Natural killer cell (primary cell): Measurements from ENCODE around the gene KIT. TPM values are rescaled to one million over a fixed set of nuclear protein-coding genes. Genes with fewer than 3 reads are reported as not detected.

Source experiments
- ATAC-seq, 3 donors: fragments of 150-1000 bp in 2 of 3; fragments of 200-7000 bp in 1 of 3; cut with Tn5 transposase; 1 replicate in 1 of 3; 2 replicates in 2 of 3; pipeline ENCODE4 v1.10.0; 2021; ENCODE audit warnings: mild to moderate bottlenecking in 2 of 3, moderate library complexity in 2 of 3
- DNase-seq, 2 donors: peaks; one replicate each; pipeline versions ENCODE4 v3.0.0 to v3.0.0-alpha.2; 2013 to 2021; ENCODE audit warnings: mixed read lengths in 1 of 2
- H3K27ac ChIP-seq: one replicate; pipeline ENCODE4 v1.5.1; 2013; ENCODE audit warnings: mild to moderate bottlenecking, low read length
- H3K27me3 ChIP-seq: one replicate; pipeline ENCODE4 v1.6.1; 2013; ENCODE audit warnings: low read length; ENCODE audit not compliant: control insufficient read depth, insufficient read depth
- H3K36me3 ChIP-seq: one replicate; pipeline ENCODE4 v1.6.1; 2013; ENCODE audit warnings: low read length; ENCODE audit not compliant: control insufficient read depth, insufficient read depth
- H3K4me1 ChIP-seq: one replicate; pipeline ENCODE4 v1.6.1; 2013; ENCODE audit warnings: low read length; ENCODE audit not compliant: control insufficient read depth, insufficient read depth
- H3K4me3 ChIP-seq: one replicate; pipeline ENCODE4 v1.5.1; 2013; ENCODE audit warnings: low read length
- H3K9me3 ChIP-seq: one replicate; pipeline ENCODE4 v1.6.1; 2013; ENCODE audit warnings: low read length; ENCODE audit not compliant: control insufficient read depth, insufficient read depth
- H3K27ac Mint-ChIP-seq, 2 donors: one replicate each; pipeline ENCODE4 v1.8.0; 2022; ENCODE audit warnings: mild to moderate bottlenecking in 2 of 2, mixed read lengths in 2 of 2, moderate library complexity in 1 of 2
- H3K27me3 Mint-ChIP-seq, 2 donors: one replicate each; pipeline ENCODE4 v1.8.0; 2022; ENCODE audit warnings: low read depth in 2 of 2, mixed read lengths in 2 of 2
- H3K36me3 Mint-ChIP-seq: one replicate; pipeline ENCODE4 v1.8.0; 2022; ENCODE audit warnings: mixed read lengths
- H3K4me1 Mint-ChIP-seq, 2 donors: one replicate each; pipeline ENCODE4 v1.8.0; 2022; ENCODE audit warnings: mixed read lengths in 2 of 2
- H3K4me3 Mint-ChIP-seq: one replicate; pipeline ENCODE4 v1.8.0; 2022; ENCODE audit warnings: mild to moderate bottlenecking, moderate library complexity, mixed read lengths
- H3K9me3 Mint-ChIP-seq, 2 donors: one replicate each; pipeline ENCODE4 v1.8.0; 2022; ENCODE audit warnings: mixed read lengths in 2 of 2
- WGBS: methylation state at CpG from one replicate; pipeline ENCODE4 v1.1.7; 2013; ENCODE audit warnings: missing lambda C conversion rate; ENCODE audit not compliant: insufficient coverage; 5-methylcytosine and 5-hydroxymethylcytosine counted together
- intact Hi-C: fragments of 100-400 bp; cut with micrococcal nuclease; formaldehyde crosslinking; loops from one replicate; pipeline ENCODE4 v1.14.2; 2022
- total RNA-seq, 4 donors: library from RNA; stranded (reverse); fragments of 120-200 nt in 1 of 4; gene quantifications; one replicate each; pipeline versions ENCODE4 v1.2.3 to v1.2.4, GENCODE V29; 2013 to 2022
- TF ChIP-seq, protein P1 (sequence below): fragments of 200-600 bp; IDR thresholded peaks from one replicate; pipeline ENCODE4 v1.8.0; 2022; ENCODE audit warnings: antibody characterized with exemption

KIT gene
- total RNA-seq, 3 donors from 2014 or later (not counting 1 experiment from before 2014, with no cell fraction given): 2.0 to 6.6 (median 3.2) TPM

DNA sequence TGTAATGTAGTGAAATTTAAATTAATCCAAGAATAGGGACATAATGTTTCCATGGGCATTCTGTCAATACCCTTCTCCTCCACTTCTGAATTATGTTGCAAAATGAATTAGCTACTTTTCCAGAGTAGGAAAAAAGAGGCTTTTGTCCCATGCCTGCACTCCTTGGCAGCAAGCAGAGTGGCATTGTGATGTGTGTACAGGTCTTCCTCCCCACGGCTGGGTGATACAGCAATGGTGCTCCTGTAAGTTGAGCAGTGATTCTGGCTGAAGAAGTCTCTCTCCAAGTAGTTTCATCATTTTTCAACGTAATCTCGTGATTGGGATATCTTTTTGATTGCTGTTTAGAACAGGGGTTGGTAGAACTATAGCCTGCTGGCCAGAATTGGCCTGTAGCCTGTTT is 59.9 kb downstream of the KIT start:
- TF ChIP-seq, protein P1, sequence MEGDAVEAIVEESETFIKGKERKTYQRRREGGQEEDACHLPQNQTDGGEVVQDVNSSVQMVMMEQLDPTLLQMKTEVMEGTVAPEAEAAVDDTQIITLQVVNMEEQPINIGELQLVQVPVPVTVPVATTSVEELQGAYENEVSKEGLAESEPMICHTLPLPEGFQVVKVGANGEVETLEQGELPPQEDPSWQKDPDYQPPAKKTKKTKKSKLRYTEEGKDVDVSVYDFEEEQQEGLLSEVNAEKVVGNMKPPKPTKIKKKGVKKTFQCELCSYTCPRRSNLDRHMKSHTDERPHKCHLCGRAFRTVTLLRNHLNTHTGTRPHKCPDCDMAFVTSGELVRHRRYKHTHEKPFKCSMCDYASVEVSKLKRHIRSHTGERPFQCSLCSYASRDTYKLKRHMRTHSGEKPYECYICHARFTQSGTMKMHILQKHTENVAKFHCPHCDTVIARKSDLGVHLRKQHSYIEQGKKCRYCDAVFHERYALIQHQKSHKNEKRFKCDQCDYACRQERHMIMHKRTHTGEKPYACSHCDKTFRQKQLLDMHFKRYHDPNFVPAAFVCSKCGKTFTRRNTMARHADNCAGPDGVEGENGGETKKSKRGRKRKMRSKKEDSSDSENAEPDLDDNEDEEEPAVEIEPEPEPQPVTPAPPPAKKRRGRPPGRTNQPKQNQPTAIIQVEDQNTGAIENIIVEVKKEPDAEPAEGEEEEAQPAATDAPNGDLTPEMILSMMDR: no peak
- Histone ChIP-seq H3K4me3 (no peak overlapping the region), H3K4me1 (no peaks in the 10 kb centered on the region), H3K27ac (no peak overlapping the region), H3K36me3 (no peaks in the 10 kb centered on the region), H3K27me3 (no peaks in the 10 kb centered on the region), H3K9me3 (no peaks in the 10 kb centered on the region)
- DNase-seq (no peak), ATAC-seq (no peak)
- no peaks in the 10 kb centered on the region for H3K27me3 Mint-ChIP-seq
- WGBS: 96% methylated on average over 3 of the region's 3 CpGs
- no peak overlapping the region for H3K4me3 Mint-ChIP-seq
- H3K9me3 Mint-ChIP-seq: no peaks in the 10 kb centered on the region
- no peaks in the 10 kb centered on the region for H3K36me3 Mint-ChIP-seq
- H3K27ac Mint-ChIP-seq: no peak overlapping the region
- intact Hi-C loops: no loop called here
- no peaks in the 10 kb centered on the region for H3K4me1 Mint-ChIP-seq

DNA sequence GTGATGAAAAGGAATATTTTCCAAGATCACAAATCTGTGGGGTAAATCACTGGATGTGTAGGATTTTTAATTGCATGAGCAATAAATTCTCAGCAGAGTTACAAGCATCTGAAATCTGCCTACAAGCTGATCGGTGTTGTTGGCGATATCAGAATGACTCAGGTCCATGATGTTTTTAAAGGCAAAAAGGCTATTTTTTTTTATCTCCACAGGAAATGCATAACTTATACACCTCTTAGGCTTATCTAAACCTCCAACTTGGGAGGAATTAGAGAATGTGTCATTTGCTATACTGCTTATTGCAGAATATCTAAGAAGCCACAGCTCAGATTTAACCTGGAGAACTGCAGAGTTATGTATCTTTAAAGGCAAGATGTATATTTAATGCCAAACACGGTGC is 61.6 kb downstream of the KIT start:
- 90% methylated on average over 3 of the region's 3 CpGs for WGBS
- TF ChIP-seq, protein P1: no peak
- no peaks in the 10 kb centered on the region for H3K4me1 ChIP-seq
- Mint-ChIP-seq H3K27ac (no peak overlapping the region), H3K4me3 (no peak overlapping the region), H3K27me3 (no peaks in the 10 kb centered on the region), H3K36me3 (no peaks in the 10 kb centered on the region), H3K4me1 (no peaks in the 10 kb centered on the region), H3K9me3 (no peaks in the 10 kb centered on the region)
- H3K36me3 ChIP-seq: no peaks in the 10 kb centered on the region
- DNase-seq (no peak), ATAC-seq (no peak)
- H3K27me3 ChIP-seq: no peaks in the 10 kb centered on the region
- no peak overlapping the region for H3K4me3 ChIP-seq
- H3K9me3 ChIP-seq: no peaks in the 10 kb centered on the region
- H3K27ac ChIP-seq: no peak overlapping the region
- intact Hi-C loops: no loop called here

DNA sequence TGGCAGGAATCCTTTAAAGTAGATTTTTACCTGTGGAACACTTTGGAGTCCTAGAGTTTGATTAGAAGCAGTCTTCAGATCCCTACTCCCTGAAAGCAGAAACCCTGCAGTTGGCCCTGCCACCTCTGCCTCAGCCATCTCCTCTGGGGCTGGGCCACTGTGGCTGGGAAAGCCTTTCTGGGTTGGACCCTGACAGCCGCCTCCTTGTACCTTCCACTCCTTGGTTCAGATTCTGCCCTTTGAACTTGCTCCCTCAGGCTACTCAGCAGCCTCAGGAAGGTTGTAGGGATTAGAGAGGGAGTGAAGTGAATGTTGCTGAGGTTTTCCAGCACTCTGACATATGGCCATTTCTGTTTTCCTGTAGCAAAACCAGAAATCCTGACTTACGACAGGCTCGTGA is 65.5 kb downstream of the KIT start:
- Histone ChIP-seq H3K36me3 (no peaks in the 10 kb centered on the region), H3K27me3 (no peaks in the 10 kb centered on the region), H3K9me3 (no peaks in the 10 kb centered on the region), H3K4me1 (no peaks in the 10 kb centered on the region), H3K27ac (no peak overlapping the region), H3K4me3 (no peak overlapping the region)
- H3K4me3 Mint-ChIP-seq: no peak overlapping the region
- DNase-seq (no peak), ATAC-seq (no peak)
- H3K9me3 Mint-ChIP-seq: no peaks in the 10 kb centered on the region
- H3K4me1 Mint-ChIP-seq: no peaks in the 10 kb centered on the region
- no peaks in the 10 kb centered on the region for H3K27me3 Mint-ChIP-seq
- H3K27ac Mint-ChIP-seq: no peak overlapping the region
- no peaks in the 10 kb centered on the region for H3K36me3 Mint-ChIP-seq
- TF ChIP-seq, protein P1: no peak
- 92% methylated on average over 3 of the region's 3 CpGs for WGBS
- intact Hi-C loops: no loop called here

DNA sequence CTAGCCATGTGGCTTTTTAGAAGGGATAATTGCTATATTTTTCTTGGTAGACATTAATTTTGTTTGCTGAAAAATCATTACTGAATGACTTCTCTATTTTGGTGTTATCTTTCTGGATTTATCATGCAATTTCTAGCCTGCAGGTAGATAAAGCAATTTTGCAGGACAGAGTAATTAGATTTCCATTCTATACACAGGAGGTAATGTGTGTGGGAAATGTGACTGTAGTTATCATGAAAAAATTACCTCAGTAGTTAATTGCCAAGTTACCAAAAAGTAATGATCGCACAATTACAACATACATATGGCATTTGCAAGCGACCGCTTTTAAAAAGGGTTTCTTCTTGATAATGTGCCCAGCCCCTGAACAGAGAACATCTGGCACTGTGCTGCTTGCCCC is 66.1 kb downstream of the KIT start:
- Mint-ChIP-seq H3K4me1 (no peaks in the 10 kb centered on the region), H3K27me3 (no peaks in the 10 kb centered on the region), H3K9me3 (no peaks in the 10 kb centered on the region), H3K4me3 (no peak overlapping the region), H3K36me3 (no peaks in the 10 kb centered on the region), H3K27ac (no peak overlapping the region)
- ATAC-seq (no peak), DNase-seq (no peak)
- no peaks in the 10 kb centered on the region for H3K4me1 ChIP-seq
- intact Hi-C loops: no loop called here
- no peaks in the 10 kb centered on the region for H3K36me3 ChIP-seq
- H3K4me3 ChIP-seq: no peak overlapping the region
- H3K9me3 ChIP-seq: no peaks in the 10 kb centered on the region
- H3K27me3 ChIP-seq: no peaks in the 10 kb centered on the region
- TF ChIP-seq, protein P1: no peak
- H3K27ac ChIP-seq: no peak overlapping the region
- WGBS: 98% methylated on average over 3 of the region's 3 CpGs
